Osteocyte (in vitro differentiated cells): Measurements from ENCODE around the gene GPR84. TPM values are rescaled to one million over a fixed set of nuclear protein-coding genes. Genes with fewer than 3 reads are reported as not detected.
"Not testable (repeated sequence)": the region's sequence is repeated elsewhere in the genome, so short reads cannot be mapped to it uniquely, and the experiment has no call there.

ENCODE experiments used
- DNase-seq: peaks from one replicate; pipeline ENCODE4 v3.0.0; 2021; ENCODE audit warnings: mixed read lengths; ENCODE audit not compliant: unreplicated experiment; ENCODE audit errors: extremely low spot score
- H3K27ac Mint-ChIP-seq: one replicate; pipeline ENCODE4 v1.8.0; 2021; ENCODE audit warnings: mild to moderate bottlenecking, mixed read lengths; ENCODE audit not compliant: unreplicated experiment
- H3K27me3 Mint-ChIP-seq: one replicate; pipeline ENCODE4 v1.8.0; 2021; ENCODE audit warnings: mixed read lengths; ENCODE audit not compliant: unreplicated experiment
- H3K36me3 Mint-ChIP-seq: one replicate; pipeline ENCODE4 v1.8.0; 2021; ENCODE audit warnings: mixed read lengths; ENCODE audit not compliant: unreplicated experiment
- H3K4me1 Mint-ChIP-seq: one replicate; pipeline ENCODE4 v1.8.0; 2021; ENCODE audit warnings: mixed read lengths; ENCODE audit not compliant: unreplicated experiment
- H3K4me3 Mint-ChIP-seq: one replicate; pipeline ENCODE4 v1.8.0; 2021; ENCODE audit warnings: mild to moderate bottlenecking, moderate library complexity, mixed read lengths; ENCODE audit not compliant: unreplicated experiment
- H3K9me3 Mint-ChIP-seq: one replicate; pipeline ENCODE4 v1.8.0; 2021; ENCODE audit warnings: mixed read lengths; ENCODE audit not compliant: unreplicated experiment
- CTCF ChIP-seq: fragments of 200-600 bp; sonication (generic); IDR thresholded peaks from 2 replicates; pipeline ENCODE4 v1.5.0; 2021; ENCODE audit warnings: antibody characterized with exemption, mild to moderate bottlenecking, moderate library complexity
- total RNA-seq: library from RNA; stranded (reverse); gene quantifications from 2 replicates; pipeline ENCODE4 v1.2.1, GENCODE V29; 2021

The GPR84 gene
- total RNA-seq, 1 donor from 2014 or later: not detected

GRCh38 chr12:54357506-54358190 lies 6.6 kb downstream of the GPR84 start:
- no peaks in the 10 kb centered on the region for H3K27me3 Mint-ChIP-seq
- no peaks in the 10 kb centered on the region for H3K36me3 Mint-ChIP-seq
- H3K4me1 Mint-ChIP-seq: peaks cover 22% of the 10 kb centered on the region
- no peak for TF ChIP-seq CTCF
- H3K9me3 Mint-ChIP-seq: no peaks in the 10 kb centered on the region
- H3K4me3 Mint-ChIP-seq: no peak overlapping the region
- DNase-seq: no peak
- H3K27ac Mint-ChIP-seq: no peak overlapping the region

- peaks cover 27% of the 10 kb centered on the region for H3K4me1 Mint-ChIP-seq
- H3K36me3 Mint-ChIP-seq: peaks cover 1% of the 10 kb centered on the region
- H3K9me3 Mint-ChIP-seq: no peaks in the 10 kb centered on the region
- no peak overlapping the region for H3K27ac Mint-ChIP-seq
- no peak for DNase-seq
- no peak for TF ChIP-seq CTCF
- H3K27me3 Mint-ChIP-seq: no peaks in the 10 kb centered on the region
- H3K4me3 Mint-ChIP-seq: no peak overlapping the region
Observed at GRCh38 chr12:54356951-54357356, 7.3 kb downstream of the GPR84 start.

GRCh38 chr12:54356228-54356627 lies 8.1 kb downstream of the GPR84 start:
- Mint-ChIP-seq H3K36me3 (peaks cover 8% of the 10 kb centered on the region), H3K27ac (no peak overlapping the region), H3K27me3 (no peaks in the 10 kb centered on the region), H3K4me3 (no peak overlapping the region), H3K9me3 (no peaks in the 10 kb centered on the region), H3K4me1 (peaks cover 30% of the 10 kb centered on the region)
- TF ChIP-seq CTCF: no peak
- no peak for DNase-seq

GRCh38 chr12:54355104-54355815 lies 9.0 kb downstream of the GPR84 start:
- no peak for TF ChIP-seq CTCF
- H3K36me3 Mint-ChIP-seq: peaks cover 18% of the 10 kb centered on the region
- H3K4me3 Mint-ChIP-seq: no peak overlapping the region
- H3K9me3 Mint-ChIP-seq: no peaks in the 10 kb centered on the region
- no peak overlapping the region for H3K27ac Mint-ChIP-seq
- DNase-seq: no peak
- no peaks in the 10 kb centered on the region for H3K27me3 Mint-ChIP-seq
- peaks cover 22% of the 10 kb centered on the region for H3K4me1 Mint-ChIP-seq

GRCh38 chr12:54354271-54354670 lies 10.0 kb downstream of the GPR84 start:
- not testable (repeated sequence) for H3K27me3 Mint-ChIP-seq, H3K4me3 Mint-ChIP-seq, DNase-seq, H3K27ac Mint-ChIP-seq, H3K9me3 Mint-ChIP-seq
- H3K36me3 Mint-ChIP-seq: peaks cover 25% of the 10 kb centered on the region
- H3K4me1 Mint-ChIP-seq: peaks cover 20% of the 10 kb centered on the region
